ENCODE results near the gene USP48.

USP48 gene

DNA sequence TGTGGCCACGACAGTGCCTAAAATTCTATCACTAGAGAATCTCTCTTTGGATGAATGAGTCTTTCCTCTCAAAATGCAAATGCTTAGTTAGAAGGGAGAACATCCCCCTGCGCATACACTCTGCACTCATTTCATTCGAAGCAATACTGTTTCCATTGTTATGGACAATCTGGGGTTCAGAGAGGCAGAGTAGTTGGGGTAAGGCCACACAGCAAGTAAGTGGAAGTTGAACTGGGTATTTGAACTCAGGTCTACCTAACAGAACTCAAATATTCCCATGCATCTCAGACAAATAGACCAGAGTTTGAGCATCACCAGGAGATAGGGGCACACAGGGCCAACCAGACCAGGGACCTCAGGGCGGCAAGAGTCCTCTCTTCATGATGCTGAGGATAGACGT lies 139.3 kb downstream of the USP48 start:
- no peak overlapping the region for H3K4me2 ChIP-seq (ENCODE audit: low read depth, low read length)
- no peak overlapping the region for H2AFZ ChIP-seq (ENCODE audit: low read length)
- H3F3A ChIP-seq (ENCODE audit: insufficient read depth, low read length), result no peaks in the 10 kb centered on the region
- no peak overlapping the region for H3K9ac ChIP-seq (ENCODE audit: low read length)
- H3K36me3 ChIP-seq (replicated peaks; ENCODE audit: insufficient read depth, low read length), result no peaks in the 10 kb centered on the region
- DNase-seq, result no peak
- no peaks in the 10 kb centered on the region for H3K9me2 ChIP-seq (replicated peaks; ENCODE audit: insufficient read depth, low read length)
- TF ChIP-seq EZH2 (optimal IDR thresholded peaks at IDR 0.05; ENCODE audit: low read depth, low read length), result no peak
- no peak for TF ChIP-seq EZH2phosphoT487 (IDR thresholded peaks at IDR 0.05; ENCODE audit: low read length)
- no peak for TF ChIP-seq CTCF (IDR thresholded peaks at IDR 0.05; ENCODE audit: low read length)
- no peaks in the 10 kb centered on the region for H3K79me2 ChIP-seq (ENCODE audit: low read length)
- no peaks in the 10 kb centered on the region for H4K20me1 ChIP-seq (ENCODE audit: insufficient read depth, low read length)
- H3K9me3 ChIP-seq (replicated peaks; ENCODE audit: insufficient read depth, low read length), result no peaks in the 10 kb centered on the region
- H3K4me3 ChIP-seq (ENCODE audit: low read length), result no peak overlapping the region
- peaks cover 46% of the 10 kb centered on the region for H3K27me3 ChIP-seq (replicated peaks; ENCODE audit: insufficient read depth, low read length)
- no peak overlapping the region for H3K27ac ChIP-seq (ENCODE audit: low read length)
- no peaks in the 10 kb centered on the region for H3K4me1 ChIP-seq (ENCODE audit: low read length)

GRCh38 chr1:21641967-21642739 lies 140.8 kb downstream of the USP48 start:
- no peaks in the 10 kb centered on the region for H3K79me2 ChIP-seq (ENCODE audit: low read length)
- H4K20me1 ChIP-seq (ENCODE audit: insufficient read depth, low read length), result no peaks in the 10 kb centered on the region
- H3K9me2 ChIP-seq (replicated peaks; ENCODE audit: insufficient read depth, low read length), result no peaks in the 10 kb centered on the region
- H3F3A ChIP-seq (ENCODE audit: insufficient read depth, low read length), result no peaks in the 10 kb centered on the region
- no peak overlapping the region for H3K9ac ChIP-seq (ENCODE audit: low read length)
- H3K4me1 ChIP-seq (ENCODE audit: low read length), result no peaks in the 10 kb centered on the region
- no peaks in the 10 kb centered on the region for H3K9me3 ChIP-seq (replicated peaks; ENCODE audit: insufficient read depth, low read length)
- DNase-seq, result no peak
- no peak overlapping the region for H3K4me2 ChIP-seq (ENCODE audit: low read depth, low read length)
- no peak overlapping the region for H3K27ac ChIP-seq (ENCODE audit: low read length)
- peaks cover 57% of the 10 kb centered on the region for H3K27me3 ChIP-seq (replicated peaks; ENCODE audit: insufficient read depth, low read length)
- H3K36me3 ChIP-seq (replicated peaks; ENCODE audit: insufficient read depth, low read length), result no peaks in the 10 kb centered on the region
- TF ChIP-seq CTCF (IDR thresholded peaks at IDR 0.05; ENCODE audit: low read length) (no peak), EZH2 (optimal IDR thresholded peaks at IDR 0.05; ENCODE audit: low read depth, low read length) (no peak), EZH2phosphoT487 (IDR thresholded peaks at IDR 0.05; ENCODE audit: low read length) (no peak)
- H2AFZ ChIP-seq (ENCODE audit: low read length), result no peak overlapping the region
- no peak overlapping the region for H3K4me3 ChIP-seq (ENCODE audit: low read length)

GRCh38 chr1:21641537-21641936 lies 141.4 kb downstream of the USP48 start:
- H3K9me3 ChIP-seq (replicated peaks; ENCODE audit: insufficient read depth, low read length), result no peaks in the 10 kb centered on the region
- no peak overlapping the region for H3K27ac ChIP-seq (ENCODE audit: low read length)
- DNase-seq, result no peak
- TF ChIP-seq EZH2 (optimal IDR thresholded peaks at IDR 0.05; ENCODE audit: low read depth, low read length) (no peak), EZH2phosphoT487 (IDR thresholded peaks at IDR 0.05; ENCODE audit: low read length) (no peak), CTCF (IDR thresholded peaks at IDR 0.05; ENCODE audit: low read length) (no peak)
- H3K9me2 ChIP-seq (replicated peaks; ENCODE audit: insufficient read depth, low read length), result no peaks in the 10 kb centered on the region
- H3K4me2 ChIP-seq (ENCODE audit: low read depth, low read length), result no peak overlapping the region
- peaks cover 57% of the 10 kb centered on the region for H3K27me3 ChIP-seq (replicated peaks; ENCODE audit: insufficient read depth, low read length)
- H4K20me1 ChIP-seq (ENCODE audit: insufficient read depth, low read length), result no peaks in the 10 kb centered on the region
- no peaks in the 10 kb centered on the region for H3K4me1 ChIP-seq (ENCODE audit: low read length)
- H3K4me3 ChIP-seq (ENCODE audit: low read length), result no peak overlapping the region
- H3K36me3 ChIP-seq (replicated peaks; ENCODE audit: insufficient read depth, low read length), result no peaks in the 10 kb centered on the region
- no peaks in the 10 kb centered on the region for H3F3A ChIP-seq (ENCODE audit: insufficient read depth, low read length)
- H3K79me2 ChIP-seq (ENCODE audit: low read length), result no peaks in the 10 kb centered on the region
- no peak overlapping the region for H3K9ac ChIP-seq (ENCODE audit: low read length)
- H2AFZ ChIP-seq (ENCODE audit: low read length), result no peak overlapping the region
